Pancreas (tissue), 10 donors: ENCODE results near the gene EZR. TPM values are rescaled to one million over a fixed set of nuclear protein-coding genes. Genes with fewer than 3 reads are reported as not detected.
A peak's percentile ranks its signal among the peaks of the same experiment; 100 is the strongest.

Source experiments
- ATAC-seq, 4 donors: fragments of 200-7000 bp; cut with Tn5 transposase; one replicate each; pipeline versions ENCODE4 v1.8.0 to v1.9.1; 2020; ENCODE audit warnings: mild to moderate bottlenecking in 4 of 4, moderate library complexity in 4 of 4
- DNase-seq, 6 donors: peaks; one replicate each; pipeline ENCODE4 v3.0.0-alpha.2; 2020
- FAIRE-seq: peaks from 2 replicates; lab custom pipeline; 2012; peaks lifted over from hg19 to GRCh38; lab: Jason Lieb, UNC
- H3K27ac ChIP-seq, 4 donors: fragments of 200-600 bp; sonication (generic); 1 replicate in 3 of 4; 2 replicates in 1 of 4; pipeline versions ENCODE4 v1.5.0 to v1.8.0; 2020
- H3K27me3 ChIP-seq, 4 donors: fragments of 200-600 bp; one replicate each; pipeline ENCODE4 v1.8.0; 2021
- H3K36me3 ChIP-seq, 3 donors: fragments of 200-600 bp; sonication (generic) in 1 of 3; one replicate each; pipeline versions ENCODE4 v1.5.0 to v1.8.0; 2020 to 2021
- H3K4me1 ChIP-seq, 3 donors: fragments of 200-600 bp; one replicate each; pipeline ENCODE4 v1.8.0; 2021
- H3K4me3 ChIP-seq, 4 donors: fragments of 200-600 bp; sonication (generic) in 2 of 4; one replicate each; pipeline versions ENCODE4 v1.5.0 to v1.8.0; 2020 to 2021
- H3K9me3 ChIP-seq, 4 donors: fragments of 200-600 bp; one replicate each; pipeline ENCODE4 v1.8.0; 2021
- CTCF ChIP-seq, 4 donors: fragments of 200-600 bp; sonication (generic) in 3 of 4; IDR thresholded peaks; one replicate each; pipeline versions ENCODE4 v1.5.0 to v1.8.0; 2021; ENCODE audit warnings: antibody characterized with exemption in 4 of 4
- WGBS, 2 donors: extraction: QIAGEN DNeasy Blood & Tissue Kit; methylation state at CpG; one replicate each; pipeline ENCODE4 v1.1.7; 2013; 5-methylcytosine and 5-hydroxymethylcytosine counted together
- intact Hi-C, 3 donors: fragments of 100-400 bp; cut with DNase I; formaldehyde crosslinking; loops; one replicate each; pipeline versions ENCODE4 v1.11.1 to v1.14.2; 2022
- polyA plus RNA-seq, 2 donors: library from polyadenylated mRNA; stranded (reverse); fragments of 200-250 nt; gene quantifications; one replicate each; pipeline ENCODE4 v1.2.3, GENCODE V29; 2013
- total RNA-seq, 6 donors: library from RNA; stranded (reverse); fragmentation: NEBNext Ultra II Directional in 4 of 6; extraction: Animal tissue kit (Norgen Biotek cat#: 25700) in 4 of 6; gene quantifications; one replicate each; pipeline versions ENCODE4 v1.2.1 to v1.2.4, GENCODE V29; 2021 to 2023
- donor health status: healthy with polysubstance abuse.
- donor health status: DM: no; HTN: no; CAD: no; lungs with moderate emphysema.
- donor health status: DM: no; HTN: no; CAD: no.
- donor health status: control.
- donor health status: control.
- donor health status: Bipolar disorder and iron deficiency.
- donor health status: DM: yes; HTN: yes; CAD: no.
- donor health status: DM: no; HTN: no; CAD: no.
- donor health status: DM: no; HTN: no; CAD: no.
- donor health status: DM: yes; HTN: yes; CAD: no.

EZR gene
- total and polyA plus RNA-seq, 8 donors = 68.1 to 109 (median 89.7) TPM

- DNase-seq (no peak), FAIRE-seq (no peak), ATAC-seq (no peak)
- Histone ChIP-seq H3K9me3 (no peaks in the 10 kb centered on the region), H3K4me1 (peaks cover 57 to 72% (median 62%) of the 10 kb centered on the region in 3 donors), H3K4me3 (no peak overlapping the region), H3K36me3 (peaks cover 0 to under 1% (median 0%) of the 10 kb centered on the region in 3 donors), H3K27me3 (no peaks in the 10 kb centered on the region), H3K27ac (no peak overlapping the region)
- intact Hi-C loops = no loop called here
- no peak for TF ChIP-seq CTCF (IDR thresholded peaks at IDR 0.05)
- 90 to 96% methylated on average over 5 of the region's 5 CpGs for WGBS, 2 donors
Observed at GRCh38 chr6:158805698-158806377, 13.3 kb downstream of the EZR start.

- DNase-seq = no peak
- FAIRE-seq = no peak
- Histone ChIP-seq H3K4me3 (no peak overlapping the region), H3K27me3 (no peaks in the 10 kb centered on the region), H3K36me3 (no peaks in the 10 kb centered on the region), H3K27ac (peak overlapping the region in 2 of 4 donors; percentile 74 to 83), H3K4me1 (peaks cover 54 to 67% (median 58%) of the 10 kb centered on the region in 3 donors), H3K9me3 (no peaks in the 10 kb centered on the region)
- intact Hi-C loops = no loop called here
- ATAC-seq = no peak
- no peak for TF ChIP-seq CTCF (IDR thresholded peaks at IDR 0.05)
Observed at GRCh38 chr6:158804207-158804606, 15.0 kb downstream of the EZR start.

- DNase-seq (no peak), FAIRE-seq (no peak), ATAC-seq (peak in 2 of 4 donors; percentile 9 to 16)
- H3K4me3 ChIP-seq = no peak overlapping the region
- H3K9me3 ChIP-seq = no peaks in the 10 kb centered on the region
- H3K27ac ChIP-seq = peak overlapping the region in 3 of 4 donors; percentile 11 to 83 (median 74)
- no peak for TF ChIP-seq CTCF (IDR thresholded peaks at IDR 0.05)
- no peaks in the 10 kb centered on the region for H3K27me3 ChIP-seq
- no peaks in the 10 kb centered on the region for H3K36me3 ChIP-seq
- WGBS, 2 donors = 11 to 17% methylated on average over 5 of the region's 5 CpGs
- H3K4me1 ChIP-seq = peaks cover 57 to 63% (median 58%) of the 10 kb centered on the region in 3 donors
- intact Hi-C loops = no loop called here
Observed at GRCh38 chr6:158803733-158804143, 15.4 kb downstream of the EZR start.

- Histone ChIP-seq H3K4me3 (no peak overlapping the region), H3K36me3 (no peaks in the 10 kb centered on the region), H3K27ac (peak overlapping the region; percentile 51 to 90 (median 82)), H3K27me3 (no peaks in the 10 kb centered on the region), H3K4me1 (peaks cover 69 to 76% (median 72%) of the 10 kb centered on the region in 3 donors), H3K9me3 (no peaks in the 10 kb centered on the region)
- ATAC-seq (peak; percentile 28 to 68 (median 52)), FAIRE-seq (no peak), DNase-seq (peak in 5 of 6 donors; percentile 58 to 82 (median 79))
- TF ChIP-seq CTCF (IDR thresholded peaks at IDR 0.05) = no peak
- intact Hi-C loops = no loop called here
- WGBS, 2 donors = 32 to 41% methylated on average over 7 of the region's 7 CpGs
Observed at GRCh38 chr6:158801655-158802294, 17.4 kb downstream of the EZR start.
